GM18867 (cell line): ENCODE measurements around the gene CD86.
"Not testable (repeated sequence)": the region's sequence is repeated elsewhere in the genome, so short reads cannot be mapped to it uniquely, and the experiment has no call there.

ENCODE experiments used
- ATAC-seq: cut with Tn5 transposase; IDR thresholded peaks from one replicate; pipeline ENCODE4 v1.9.1; 2021; ENCODE audit warnings: mild to moderate bottlenecking, moderate library complexity; ENCODE audit not compliant: unreplicated experiment

Gene CD86, protein sequence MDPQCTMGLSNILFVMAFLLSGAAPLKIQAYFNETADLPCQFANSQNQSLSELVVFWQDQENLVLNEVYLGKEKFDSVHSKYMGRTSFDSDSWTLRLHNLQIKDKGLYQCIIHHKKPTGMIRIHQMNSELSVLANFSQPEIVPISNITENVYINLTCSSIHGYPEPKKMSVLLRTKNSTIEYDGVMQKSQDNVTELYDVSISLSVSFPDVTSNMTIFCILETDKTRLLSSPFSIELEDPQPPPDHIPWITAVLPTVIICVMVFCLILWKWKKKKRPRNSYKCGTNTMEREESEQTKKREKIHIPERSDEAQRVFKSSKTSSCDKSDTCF

DNA sequence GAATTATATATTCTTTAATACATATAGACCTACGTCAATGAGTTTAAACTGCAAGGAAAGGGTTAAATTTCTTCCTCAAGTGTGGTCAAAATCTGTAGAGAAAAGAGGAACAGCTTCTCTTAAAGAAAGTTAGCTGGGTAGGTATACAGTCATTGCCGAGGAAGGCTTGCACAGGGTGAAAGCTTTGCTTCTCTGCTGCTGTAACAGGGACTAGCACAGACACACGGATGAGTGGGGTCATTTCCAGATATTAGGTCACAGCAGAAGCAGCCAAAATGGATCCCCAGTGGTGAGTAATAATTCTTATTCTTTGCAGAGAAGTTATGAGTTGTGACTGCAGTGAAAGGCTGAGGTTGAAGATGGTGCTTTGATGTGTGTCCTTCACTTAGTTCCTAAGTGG is at the start of gene CD86:
CD86 (plus strand) TSS at position 148 of the 400 bp plus-strand sequence; CDS start at position 276, 128 bp downstream.
- ATAC-seq, result peak; percentile 85

DNA sequence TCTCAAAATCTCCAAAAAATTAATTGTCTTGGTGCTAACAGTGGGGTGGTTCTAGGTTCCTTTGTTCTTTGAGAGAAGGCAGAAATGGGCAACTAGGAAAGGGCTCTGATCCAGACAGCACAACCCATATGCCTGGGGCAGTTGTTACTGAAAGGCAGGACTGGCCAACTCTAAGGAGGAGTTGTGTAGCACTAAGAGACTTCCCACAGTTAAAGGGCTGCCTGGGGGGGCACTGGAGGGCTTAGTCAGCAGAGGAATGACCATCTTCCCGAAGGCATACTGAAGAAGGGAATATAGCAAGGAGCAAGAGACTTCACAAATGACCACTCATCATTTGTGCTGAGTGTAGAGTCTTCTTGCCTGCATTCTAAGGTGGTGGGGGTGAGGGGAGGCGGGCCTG is 48.9 kb upstream of the CD86 start:
- no peak for ATAC-seq

DNA sequence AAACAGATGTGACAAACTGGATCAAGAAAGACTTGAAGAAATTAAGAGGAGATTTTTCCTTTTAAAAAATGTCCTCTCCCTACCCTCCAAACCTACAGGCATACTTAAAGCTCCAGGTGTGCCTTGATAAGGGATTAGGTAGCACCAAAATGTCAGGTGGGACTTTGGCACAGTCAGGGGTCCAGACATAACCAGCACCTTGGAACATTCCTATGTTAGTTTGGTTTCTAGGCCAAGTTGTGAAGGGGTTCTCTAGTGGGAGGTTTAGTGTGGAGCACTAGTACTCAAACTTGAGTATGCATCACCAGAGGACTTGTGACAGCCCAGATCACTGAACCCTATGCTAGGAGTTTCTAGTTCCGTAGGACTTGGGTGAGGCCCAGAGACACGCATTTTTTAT is 47.0 kb upstream of the CD86 start:
- ATAC-seq, result no peak

DNA sequence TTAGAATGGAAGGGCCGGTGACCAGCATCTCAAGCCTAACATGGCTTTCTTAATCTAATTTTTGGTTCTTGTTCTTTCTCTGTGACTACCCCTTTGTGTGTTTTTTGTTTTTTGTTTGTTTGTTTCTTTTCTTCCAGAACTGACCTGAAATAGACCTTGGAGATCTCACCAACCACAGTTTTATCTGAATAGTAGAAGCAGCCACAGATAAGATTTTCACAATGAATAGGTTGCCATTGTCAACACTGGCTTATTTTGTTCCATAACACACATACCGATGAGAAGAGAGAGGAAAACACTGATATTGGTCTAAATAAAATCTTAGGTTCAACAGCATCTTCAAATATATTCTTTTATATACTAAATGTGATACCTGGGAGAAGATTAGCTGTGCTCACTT is 44.7 kb upstream of the CD86 start:
- no peak for ATAC-seq

- no peak for ATAC-seq
Measured at GRCh38 chr3:122011396-122011795, 43.8 kb upstream of the CD86 start.

DNA sequence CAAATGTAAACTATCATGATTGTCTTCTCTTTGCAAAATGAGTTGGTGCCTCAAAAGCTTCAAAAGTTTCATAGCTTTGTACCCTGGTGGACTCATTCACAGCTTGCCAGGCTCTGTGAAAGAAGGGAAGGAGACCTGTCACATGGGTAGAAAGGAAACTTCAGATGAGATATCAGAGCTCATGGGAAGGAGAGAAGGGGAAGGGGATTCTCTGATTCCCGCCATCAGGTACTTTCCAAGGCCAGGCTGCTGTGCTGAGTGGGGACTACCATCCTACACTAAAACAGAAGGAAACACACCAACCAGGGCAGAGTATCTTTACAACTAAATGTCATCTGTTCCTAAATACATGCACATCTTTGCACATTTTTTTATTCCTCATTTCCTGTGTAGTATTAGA is 42.3 kb upstream of the CD86 start:
- no peak for ATAC-seq

DNA sequence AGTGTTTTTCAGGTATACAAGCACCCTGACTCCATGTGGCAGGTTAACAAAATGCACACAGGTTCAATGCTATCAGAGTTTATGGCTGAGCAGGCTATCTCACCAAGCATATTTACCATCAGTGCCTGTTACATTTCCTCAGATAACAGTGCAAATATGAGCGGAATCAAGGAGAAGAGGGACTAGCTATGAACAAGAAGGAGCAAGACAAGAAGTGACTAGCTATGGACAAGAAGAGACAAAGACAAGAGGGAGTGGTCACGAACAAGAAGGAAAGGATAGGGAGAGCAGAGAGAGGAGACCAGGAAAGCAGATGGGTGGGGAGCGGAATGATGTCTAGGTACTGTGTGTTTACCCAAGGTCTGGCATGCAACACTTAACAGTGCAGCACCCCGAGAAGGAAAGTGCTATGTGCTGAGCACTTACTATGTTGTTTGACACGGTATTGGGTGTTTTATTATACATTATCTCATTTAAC is 41.7 kb upstream of the CD86 start:
- no peak for ATAC-seq

DNA sequence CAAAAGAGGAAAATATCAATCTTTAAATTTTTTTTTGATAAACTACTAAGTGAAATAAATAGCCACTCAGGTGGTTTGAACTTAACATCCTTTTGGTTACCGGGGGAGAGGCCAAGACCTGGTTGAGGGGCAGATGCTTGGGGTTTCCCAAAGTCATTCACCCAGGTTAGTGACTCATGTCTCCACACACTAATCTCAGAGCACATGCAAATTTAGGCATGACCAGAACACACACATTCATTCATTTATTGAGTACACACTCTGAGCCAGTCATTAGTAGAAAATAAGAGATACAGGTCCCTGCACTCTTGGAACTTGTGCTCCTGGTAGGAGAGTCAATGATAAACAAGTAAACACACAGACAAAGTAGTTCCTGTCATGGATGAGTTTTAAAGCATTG is 40.4 kb upstream of the CD86 start:
- peak; percentile 86 for ATAC-seq

- ATAC-seq, result no peak
Measured at GRCh38 chr3:122019493-122019892, 35.7 kb upstream of the CD86 start.

- no peak for ATAC-seq
Measured at GRCh38 chr3:122021037-122021436, 34.1 kb upstream of the CD86 start.

DNA sequence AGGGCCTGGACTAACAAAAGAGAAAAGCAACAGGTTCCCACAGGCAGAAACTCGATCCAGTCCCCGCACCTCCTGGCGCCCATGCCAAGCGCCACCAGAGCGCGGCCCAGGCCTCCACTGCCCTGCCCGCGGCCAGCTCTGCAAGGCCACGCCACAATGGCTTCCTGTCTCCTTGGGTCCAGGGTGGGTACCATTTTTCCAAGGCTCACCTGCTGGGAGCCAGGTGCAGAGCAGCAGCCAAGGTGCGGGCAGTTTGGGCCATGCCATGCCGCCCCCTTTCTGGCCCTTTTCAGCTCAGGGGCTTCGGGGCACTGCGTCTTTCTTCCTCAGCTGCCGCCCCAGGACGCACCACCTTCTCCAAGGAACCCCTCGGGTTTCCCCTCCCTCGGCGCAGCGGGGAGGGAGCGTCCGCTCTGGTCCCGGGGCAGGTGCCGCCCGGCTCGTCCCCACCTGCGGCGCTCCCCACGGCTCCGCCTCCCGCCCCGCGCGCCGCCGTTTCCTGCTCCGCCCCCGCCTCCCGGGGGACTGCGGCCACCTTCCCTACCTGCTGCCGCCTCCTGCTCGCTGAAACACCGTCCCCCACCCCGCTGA is 33.3 kb upstream of the CD86 start, which contains the start of gene ILDR1:
ILDR1 (minus strand) TSS at position 437 of the 591 bp plus-strand sequence; CDS start at position 267, 170 bp downstream.
- ATAC-seq, result no peak

GRCh38 chr3:122023335-122023910 is 31.7 kb upstream of the CD86 start:
- no peak for ATAC-seq

- ATAC-seq, result no peak
Measured at GRCh38 chr3:122024800-122025199, 30.4 kb upstream of the CD86 start.

DNA sequence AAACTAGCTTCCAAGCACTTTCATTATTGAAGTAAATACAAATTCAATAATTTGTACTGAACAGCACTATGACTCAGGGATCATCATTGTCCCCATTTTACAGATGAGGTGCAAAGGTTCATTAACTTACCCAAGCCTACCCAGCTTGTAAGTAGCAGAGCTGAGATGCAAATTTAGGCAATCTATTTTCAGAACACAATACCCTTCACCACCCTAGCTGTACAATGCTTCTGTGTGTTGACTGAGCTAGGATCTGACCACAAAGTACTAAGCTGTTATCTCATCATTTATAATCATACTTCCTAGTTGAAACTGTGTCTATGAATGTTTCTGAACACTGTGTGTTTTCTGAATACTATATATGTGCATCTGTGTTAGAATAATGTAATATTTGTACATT is 29.9 kb upstream of the CD86 start:
- ATAC-seq, result peak; percentile 94

- ATAC-seq, result peak; percentile 51
Measured at GRCh38 chr3:122030381-122031122, 24.6 kb upstream of the CD86 start.

DNA sequence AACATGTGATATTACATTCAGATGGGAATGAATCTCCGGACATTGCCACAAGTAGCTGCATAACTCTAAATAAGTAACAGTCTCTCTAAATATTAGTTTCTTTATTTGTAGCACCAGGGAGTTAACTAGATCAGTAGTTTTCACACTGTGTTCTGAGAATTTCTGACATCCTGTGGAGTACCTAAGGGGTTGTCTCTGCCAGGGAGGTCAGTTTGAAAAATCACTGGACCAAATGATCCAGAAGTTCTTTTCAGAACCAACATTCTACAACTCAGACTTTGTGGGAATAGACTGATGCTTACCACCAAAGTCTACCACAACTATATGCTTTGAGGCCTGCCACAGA is 24.1 kb upstream of the CD86 start:
- ATAC-seq, result peak; percentile 29

DNA sequence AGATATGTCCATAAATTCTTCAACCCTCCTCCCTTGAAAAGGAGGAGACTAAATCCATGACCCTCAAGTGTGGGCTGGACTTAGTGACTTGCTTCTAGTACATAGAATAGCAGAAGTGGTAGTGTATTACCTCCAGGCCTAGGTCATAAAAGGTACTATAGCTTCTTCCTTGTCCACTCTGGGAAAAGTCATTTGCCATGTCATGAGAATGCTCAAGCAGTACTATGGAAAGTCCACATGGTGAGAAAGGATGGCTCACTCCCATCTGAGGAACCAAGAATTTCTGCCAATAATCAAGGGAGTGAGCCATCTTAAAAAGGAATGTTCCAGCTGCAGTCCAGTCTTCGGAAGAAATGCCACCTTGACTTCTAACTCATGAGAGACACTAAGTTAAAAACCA is 22.6 kb upstream of the CD86 start:
- no peak for ATAC-seq

GRCh38 chr3:122033023-122033422 is 22.1 kb upstream of the CD86 start:
- ATAC-seq, result no peak

GRCh38 chr3:122047296-122047695 is 7.9 kb upstream of the CD86 start:
- ATAC-seq, result not testable (repeated sequence)

- ATAC-seq, result not testable (repeated sequence)
Measured at GRCh38 chr3:122047773-122048172, 7.4 kb upstream of the CD86 start.

GRCh38 chr3:122052968-122053367 is 2.2 kb upstream of the CD86 start:
- peak; percentile 41 for ATAC-seq
